Erythroblast (primary cell): Measurements from ENCODE around the gene STOX2.

Experiments used
- GATA1 ChIP-seq: IDR thresholded peaks from 2 replicates; pipeline ENCODE4 v1.6.1; 2011; ENCODE audit warnings: low read depth, mild to moderate bottlenecking, control low read depth, low read length, moderate library complexity
- POLR2A ChIP-seq: IDR thresholded peaks from 2 replicates; pipeline ENCODE4 v1.6.1; 2011; ENCODE audit warnings: mild to moderate bottlenecking, low read length

DNA sequence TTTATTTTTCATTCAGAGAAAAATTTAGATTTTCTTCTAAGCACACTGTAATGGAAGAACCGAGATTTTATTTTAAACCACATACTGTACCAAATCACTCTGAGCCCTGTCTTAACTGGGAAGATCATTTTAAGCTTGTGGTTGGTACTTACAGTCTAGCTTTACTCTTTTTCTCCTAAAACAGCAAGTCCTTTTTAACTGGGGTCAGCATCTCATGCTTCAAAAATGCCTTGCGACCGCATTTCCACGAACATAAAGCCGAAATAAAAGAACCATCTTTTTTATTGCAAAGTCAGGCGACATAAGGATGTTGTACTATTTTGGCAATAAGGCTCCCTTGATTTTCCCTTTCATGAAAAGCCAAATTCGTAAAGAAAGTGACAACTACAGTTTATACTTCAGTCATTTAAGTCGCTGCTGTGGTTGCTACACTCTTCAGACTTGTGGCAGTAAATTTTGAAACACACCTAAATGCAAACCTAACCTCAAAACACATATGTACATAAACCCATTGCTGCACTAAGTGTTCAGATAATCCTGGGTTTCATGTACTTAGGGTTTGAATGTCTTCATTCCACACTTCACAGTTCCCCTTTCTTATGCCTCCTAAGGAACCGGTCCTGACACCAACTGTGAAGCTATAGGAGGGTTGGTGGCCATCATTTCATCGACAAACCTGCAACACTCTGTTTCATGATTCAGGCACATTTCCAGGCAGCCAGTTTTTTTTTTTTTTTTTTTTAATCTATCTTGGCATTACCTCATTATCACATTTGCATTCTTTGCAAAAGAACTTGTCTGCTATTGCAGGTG, 3.0 kb downstream of the STOX2 start:
- no peak for TF ChIP-seq POLR2A
- no peak for TF ChIP-seq GATA1
